ENCODE data around the gene LEMD2.
A peak's percentile ranks its signal among the peaks of the same experiment; 100 is the strongest.

LEMD2 gene

GRCh38 chr6:33794910-33795623, 6.1 kb upstream of the LEMD2 start:
- DNase-seq (ENCODE audit: low spot score): no peak

DNA sequence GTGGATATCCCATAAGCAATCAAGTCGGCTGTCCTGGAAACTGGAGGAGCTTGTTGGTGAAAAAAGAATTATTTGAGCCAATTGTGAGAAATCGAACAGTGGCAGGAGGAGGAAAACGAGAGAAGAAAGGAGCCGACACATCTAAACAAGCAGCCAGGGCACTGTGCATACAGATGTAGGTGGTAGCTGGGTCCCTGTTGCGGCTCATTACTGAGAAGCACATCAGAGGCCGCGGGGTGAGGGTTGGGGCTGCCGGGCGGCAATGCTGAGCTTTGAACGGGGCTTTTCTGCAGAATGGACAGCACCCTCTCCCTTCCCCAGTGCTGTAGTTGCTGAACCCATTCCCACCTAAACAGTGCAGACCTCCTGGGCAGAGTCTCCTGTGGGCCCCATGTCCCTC, 4.1 kb upstream of the LEMD2 start:
- no peak for DNase-seq (ENCODE audit: low spot score)

- DNase-seq (ENCODE audit: low spot score): no peak
Observed at GRCh38 chr6:33791620-33792019, 2.7 kb upstream of the LEMD2 start.

DNA sequence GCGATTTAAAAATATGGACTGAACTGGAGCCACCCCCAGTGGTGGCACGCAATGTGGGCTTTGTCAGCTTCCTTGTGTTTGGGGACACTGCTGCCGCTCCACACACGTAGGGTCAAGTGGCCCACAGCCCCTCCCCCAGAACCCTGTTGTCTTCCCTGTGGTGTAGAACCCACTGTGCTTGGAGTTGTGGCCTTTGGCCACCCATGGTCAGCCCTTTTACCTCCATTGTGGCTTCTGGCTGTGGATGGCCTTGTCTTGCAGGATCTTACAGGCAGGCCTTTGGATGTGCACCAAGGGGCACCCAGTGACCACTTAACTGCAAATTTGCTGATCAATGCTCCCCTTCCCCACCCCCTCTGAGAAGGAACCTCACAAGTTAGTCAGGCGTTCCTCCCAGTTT, 2.0 kb upstream of the LEMD2 start:
- no peak for DNase-seq (ENCODE audit: low spot score)

GRCh38 chr6:33790379-33790778, 1.4 kb upstream of the LEMD2 start:
- no peak for DNase-seq (ENCODE audit: low spot score)

DNA sequence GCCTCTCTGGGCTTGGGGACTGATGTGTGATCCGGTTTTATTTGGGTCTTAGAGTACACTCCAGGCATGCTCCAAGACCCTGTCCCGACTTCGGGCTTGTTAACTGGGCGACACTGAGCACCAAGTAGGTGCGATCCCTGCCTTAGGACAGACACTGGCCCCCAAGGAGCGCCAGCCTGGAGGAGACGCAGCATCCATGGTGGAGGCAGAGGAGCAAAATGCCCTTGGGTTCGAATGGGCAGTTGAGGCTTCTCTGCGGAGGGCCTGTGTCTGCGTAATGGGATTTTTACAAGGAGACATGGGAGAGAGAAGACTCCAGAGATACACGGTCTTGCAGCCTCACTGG, 593 bp upstream of the LEMD2 start:
- no peak for DNase-seq (ENCODE audit: low spot score)

DNA sequence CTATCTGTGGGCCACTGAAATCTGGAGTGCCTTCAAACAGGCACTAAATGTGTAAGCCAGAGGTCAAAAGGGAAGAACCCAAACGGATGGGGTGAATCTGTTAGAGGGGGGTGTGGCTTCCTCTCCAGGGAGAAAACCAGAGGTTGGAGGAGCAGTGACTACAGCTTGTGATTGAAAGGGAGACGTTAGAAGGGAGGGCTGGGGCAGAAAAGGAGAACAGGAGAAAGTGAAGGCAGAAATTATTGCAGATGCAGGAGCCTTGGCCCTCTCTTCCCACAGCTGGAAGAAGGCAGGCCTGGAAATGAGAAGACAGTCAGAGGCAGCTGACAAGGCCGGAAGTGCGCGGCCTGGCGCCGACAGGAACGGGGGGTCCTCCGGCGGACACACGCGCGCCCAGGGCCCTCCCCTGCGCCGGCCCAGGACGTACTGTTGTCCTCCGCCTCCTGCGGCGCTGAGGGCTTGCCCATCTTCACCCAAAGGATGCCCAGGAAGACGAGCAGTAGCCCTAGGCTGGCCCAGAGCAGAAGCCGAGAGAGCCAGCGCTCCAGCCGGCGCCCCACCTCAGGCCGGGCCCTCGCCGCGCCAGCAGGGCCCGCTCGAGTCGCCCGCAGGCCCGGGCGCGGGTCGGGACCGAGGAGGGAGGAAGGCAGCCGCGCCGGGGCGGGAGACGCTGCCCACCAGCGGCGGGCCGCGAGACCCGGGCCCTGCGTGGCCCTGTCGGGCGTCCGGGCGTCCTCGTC, 806 bp downstream of the LEMD2 start:
- peak; percentile 48 for DNase-seq (ENCODE audit: low spot score)

- no peak for DNase-seq (ENCODE audit: low spot score)
Observed at GRCh38 chr6:33787346-33787953, 1.5 kb downstream of the LEMD2 start.

GRCh38 chr6:33786736-33787135, 2.2 kb downstream of the LEMD2 start:
- DNase-seq (ENCODE audit: low spot score): no peak

- DNase-seq (ENCODE audit: low spot score): no peak
Observed at GRCh38 chr6:33785778-33786177, 3.2 kb downstream of the LEMD2 start.

DNA sequence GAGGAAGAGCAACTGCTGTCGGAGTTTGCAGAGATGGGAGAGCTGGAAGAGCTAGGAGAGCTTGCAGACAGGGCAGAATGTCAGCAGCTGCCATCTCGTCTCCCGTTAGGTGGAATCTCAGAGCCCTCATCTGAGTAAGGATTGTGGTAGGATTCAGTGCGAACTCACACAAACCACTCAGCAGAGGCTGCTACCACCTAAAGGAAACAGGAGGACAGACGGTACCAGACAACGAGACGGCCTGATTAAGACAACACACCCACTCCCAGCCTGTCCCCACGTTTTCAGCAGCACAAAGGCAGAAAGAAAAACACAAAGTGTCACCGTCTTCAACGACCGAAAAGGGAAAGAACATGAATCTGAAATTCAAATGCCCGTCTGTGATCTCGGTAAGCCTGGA, 4.1 kb downstream of the LEMD2 start:
- no peak for DNase-seq (ENCODE audit: low spot score)

- no peak for DNase-seq (ENCODE audit: low spot score)
Observed at GRCh38 chr6:33783781-33784520, 5.0 kb downstream of the LEMD2 start.

GRCh38 chr6:33782561-33782960, 6.4 kb downstream of the LEMD2 start:
- no peak for DNase-seq (ENCODE audit: low spot score)

GRCh38 chr6:33781131-33781975, 7.6 kb downstream of the LEMD2 start:
- no peak for DNase-seq (ENCODE audit: low spot score)

DNA sequence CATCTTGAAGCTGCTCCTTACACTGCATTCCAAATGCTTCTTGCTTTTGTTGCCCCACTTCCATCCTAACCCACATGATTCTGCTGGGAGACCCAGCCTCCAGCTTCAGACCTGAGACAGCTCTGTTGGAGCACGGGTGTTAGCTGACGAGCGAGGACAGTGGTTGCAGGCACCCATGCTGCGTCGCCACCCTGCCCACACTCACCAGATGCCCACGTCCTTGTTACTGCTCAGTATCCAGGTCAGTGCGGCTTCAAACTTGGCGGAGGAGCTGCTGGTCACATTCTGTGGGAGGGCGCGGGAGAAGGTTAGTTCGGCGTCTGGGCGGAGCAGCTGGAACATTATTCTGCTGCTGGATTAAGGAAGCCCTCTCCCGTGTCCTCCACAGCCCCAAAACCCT, 9.0 kb downstream of the LEMD2 start:
- DNase-seq (ENCODE audit: low spot score): no peak

GRCh38 chr6:33779290-33779689, 9.6 kb downstream of the LEMD2 start:
- no peak for DNase-seq (ENCODE audit: low spot score)

GRCh38 chr6:33778444-33779121, 10.3 kb downstream of the LEMD2 start:
- DNase-seq (ENCODE audit: low spot score): no peak

- DNase-seq (ENCODE audit: low spot score): no peak
Observed at GRCh38 chr6:33777398-33778388, 11.2 kb downstream of the LEMD2 start.

GRCh38 chr6:33776764-33777163, 12.2 kb downstream of the LEMD2 start:
- no peak for DNase-seq (ENCODE audit: low spot score)

DNA sequence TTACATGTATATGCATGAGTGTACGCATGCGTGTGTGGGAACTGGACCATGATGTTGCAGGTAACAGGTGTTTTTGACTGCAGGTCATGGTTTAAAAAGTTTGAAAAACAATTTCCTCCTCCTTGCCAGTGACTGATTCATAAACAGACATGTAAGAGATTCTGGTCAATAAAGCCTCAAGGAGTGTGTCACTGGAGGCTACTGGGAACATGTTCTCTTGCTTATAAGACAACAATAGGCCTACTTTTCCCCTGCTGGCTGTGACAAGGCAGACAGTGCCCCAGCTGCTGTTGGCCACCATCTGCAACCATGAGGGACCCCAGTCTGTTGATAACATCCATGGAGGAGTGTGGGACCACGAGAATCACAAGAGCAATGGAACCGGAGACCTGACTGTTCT, 12.7 kb downstream of the LEMD2 start:
- no peak for DNase-seq (ENCODE audit: low spot score)

All from CD4-positive, alpha-beta T cell treated with Interleukin-6 at 100 ng/mL for 8 hours (primary cell).